ENCODE measurements around the gene SPCS1.
A peak's percentile ranks its signal among the peaks of the same experiment; 100 is the strongest.
"Not testable (repeated sequence)": the region's sequence is repeated elsewhere in the genome, so short reads cannot be mapped to it uniquely, and the experiment has no call there.

Gene SPCS1

GRCh38 chr3:52695798-52696671 is 9.9 kb upstream of the SPCS1 start:
- DNase-seq (ENCODE audit: low read depth): no peak

GRCh38 chr3:52696830-52697631 is 8.9 kb upstream of the SPCS1 start:
- DNase-seq (ENCODE audit: low read depth): no peak

GRCh38 chr3:52697632-52697965 is 8.3 kb upstream of the SPCS1 start:
- DNase-seq (ENCODE audit: low read depth): no peak

GRCh38 chr3:52703341-52703740 is 2.6 kb upstream of the SPCS1 start:
- no peak for DNase-seq (ENCODE audit: low read depth)

GRCh38 chr3:52704611-52705437 is 1.1 kb upstream of the SPCS1 start:
- peak; percentile 4 for DNase-seq (ENCODE audit: low read depth)

- DNase-seq (ENCODE audit: low read depth): no peak
These were observed 543 bp upstream of the SPCS1 start for GRCh38 chr3:52705438-52705687.

- no peak for DNase-seq (ENCODE audit: low read depth)
These were observed 1.7 kb downstream of the SPCS1 start for GRCh38 chr3:52707585-52707984.

GRCh38 chr3:52710512-52710911 is 4.6 kb downstream of the SPCS1 start:
- DNase-seq (ENCODE audit: low read depth): no peak

- DNase-seq (ENCODE audit: low read depth): no peak
These were observed 6.6 kb downstream of the SPCS1 start for GRCh38 chr3:52712291-52713212.

GRCh38 chr3:52714335-52715302 is 8.7 kb downstream of the SPCS1 start:
- DNase-seq (ENCODE audit: low read depth): no peak

- DNase-seq (ENCODE audit: low read depth): no peak
These were observed 9.9 kb downstream of the SPCS1 start for GRCh38 chr3:52715714-52716305.

GRCh38 chr3:52719618-52720017 is 13.7 kb downstream of the SPCS1 start:
- no peak for DNase-seq (ENCODE audit: low read depth)

- DNase-seq (ENCODE audit: low read depth): no peak
These were observed 15.3 kb downstream of the SPCS1 start for GRCh38 chr3:52721002-52721729.

GRCh38 chr3:52721730-52722008 is 15.8 kb downstream of the SPCS1 start:
- DNase-seq (ENCODE audit: low read depth): no peak

GRCh38 chr3:52722491-52722890 is 16.6 kb downstream of the SPCS1 start:
- DNase-seq (ENCODE audit: low read depth): no peak

GRCh38 chr3:52723935-52724334 is 18.0 kb downstream of the SPCS1 start:
- no peak for DNase-seq (ENCODE audit: low read depth)

- no peak for DNase-seq (ENCODE audit: low read depth)
These were observed 18.6 kb downstream of the SPCS1 start for GRCh38 chr3:52724511-52724910.

GRCh38 chr3:52728753-52729152 is 22.8 kb downstream of the SPCS1 start:
- not testable (repeated sequence) for DNase-seq (ENCODE audit: low read depth)

GRCh38 chr3:52730681-52731080 is 24.8 kb downstream of the SPCS1 start:
- no peak for DNase-seq (ENCODE audit: low read depth)

GRCh38 chr3:52731590-52731989 is 25.7 kb downstream of the SPCS1 start:
- no peak for DNase-seq (ENCODE audit: low read depth)

Measured in stimulated activated CD8-positive, alpha-beta memory T cell treated with anti-CD3 and anti-CD28 coated beads, Interleukin-4, amount 100 ng/mL, for 24 hours (primary cell).